ENCODE results near the gene TPM2.

Gene TPM2

GRCh38 chr9:35689542-35690293, at the start of gene TPM2:
TSS of gene TPM2 (minus strand) at chr9:35689925. CDS start at chr9:35689817, 108 bp downstream.
- in situ Hi-C loops (cut with MboI; ENCODE audit: low sequenced_read_pairs), result no loop called here

- in situ Hi-C loops (cut with MboI; ENCODE audit: low sequenced_read_pairs), result no loop called here
Measured at GRCh38 chr9:35738924-35739323, 49.2 kb upstream of the TPM2 start.

- in situ Hi-C loops (cut with MboI; ENCODE audit: low sequenced_read_pairs), result no loop called here
Measured at GRCh38 chr9:35738186-35738585, 48.5 kb upstream of the TPM2 start.

- in situ Hi-C loops (cut with MboI; ENCODE audit: low sequenced_read_pairs), result no loop called here
Measured at GRCh38 chr9:35737143-35737542, 47.4 kb upstream of the TPM2 start.

- in situ Hi-C loops (cut with MboI; ENCODE audit: low sequenced_read_pairs), result no loop called here
Measured at GRCh38 chr9:35736201-35736633, 46.5 kb upstream of the TPM2 start.

GRCh38 chr9:35734096-35734495, 44.4 kb upstream of the TPM2 start:
- in situ Hi-C loops (cut with MboI; ENCODE audit: low sequenced_read_pairs), result no loop called here

- in situ Hi-C loops (cut with MboI; ENCODE audit: low sequenced_read_pairs), result no loop called here
Measured at GRCh38 chr9:35732800-35733541, 43.2 kb upstream of the TPM2 start.

GRCh38 chr9:35732185-35732799, 42.6 kb upstream of the TPM2 start, which contains the start of the genes CREB3 and TLN1:
TSS of gene CREB3 (plus strand) at chr9:35732666. CDS start at chr9:35732773, 107 bp downstream.
TSS of gene TLN1 (minus strand) at chr9:35732195. CDS start at chr9:35725694, 6,501 bp downstream.
- in situ Hi-C loops (cut with MboI; ENCODE audit: low sequenced_read_pairs), result no loop called here

- in situ Hi-C loops (cut with MboI; ENCODE audit: low sequenced_read_pairs), result no loop called here
Measured at GRCh38 chr9:35731415-35732184, 41.9 kb upstream of the TPM2 start.

- in situ Hi-C loops (cut with MboI; ENCODE audit: low sequenced_read_pairs), result no loop called here
Measured at GRCh38 chr9:35730486-35730854, 40.7 kb upstream of the TPM2 start.

GRCh38 chr9:35729700-35730485, 40.2 kb upstream of the TPM2 start:
- in situ Hi-C loops (cut with MboI; ENCODE audit: low sequenced_read_pairs), result loop anchor here (10.0 kb wide), 1 partner anchor 55 kb away; no protein-coding TSS in a partner anchor

GRCh38 chr9:35729101-35729500, 39.4 kb upstream of the TPM2 start:
- in situ Hi-C loops (cut with MboI; ENCODE audit: low sequenced_read_pairs), result loop anchor here (10.0 kb wide), 1 partner anchor 56 kb away; no protein-coding TSS in a partner anchor

- in situ Hi-C loops (cut with MboI; ENCODE audit: low sequenced_read_pairs), result loop anchor here (10.0 kb wide), 1 partner anchor 56 kb away; no protein-coding TSS in a partner anchor
Measured at GRCh38 chr9:35728041-35728971, 38.6 kb upstream of the TPM2 start.

- in situ Hi-C loops (cut with MboI; ENCODE audit: low sequenced_read_pairs), result loop anchor here (10.0 kb wide), 1 partner anchor 57 kb away; no protein-coding TSS in a partner anchor
Measured at GRCh38 chr9:35727676-35728040, 37.9 kb upstream of the TPM2 start.

- in situ Hi-C loops (cut with MboI; ENCODE audit: low sequenced_read_pairs), result loop anchor here (10.0 kb wide), 1 partner anchor 58 kb away; no protein-coding TSS in a partner anchor
Measured at GRCh38 chr9:35726931-35727330, 37.2 kb upstream of the TPM2 start.

GRCh38 chr9:35725362-35725761, 35.6 kb upstream of the TPM2 start:
- in situ Hi-C loops (cut with MboI; ENCODE audit: low sequenced_read_pairs), result loop anchor here (10.0 kb wide), 1 partner anchor 59 kb away; no protein-coding TSS in a partner anchor

- in situ Hi-C loops (cut with MboI; ENCODE audit: low sequenced_read_pairs), result loop anchor here (10.0 to 25.0 kb wide), 2 partner anchors 61 to 662 kb away; partner anchors contain the start of gene VCP
Measured at GRCh38 chr9:35723908-35724307, 34.2 kb upstream of the TPM2 start.

- in situ Hi-C loops (cut with MboI; ENCODE audit: low sequenced_read_pairs), result loop anchor here (10.0 to 25.0 kb wide), 2 partner anchors 61 to 661 kb away; partner anchors contain the start of gene VCP
Measured at GRCh38 chr9:35723426-35723825, 33.7 kb upstream of the TPM2 start.

Measured in HL-60/S4 treated with phorbol 12-myristate 13-acetate at 8.2 ng/mL for 4 days and 3 days (cell line).